ENCODE data around the gene ETV6.

Gene ETV6

DNA sequence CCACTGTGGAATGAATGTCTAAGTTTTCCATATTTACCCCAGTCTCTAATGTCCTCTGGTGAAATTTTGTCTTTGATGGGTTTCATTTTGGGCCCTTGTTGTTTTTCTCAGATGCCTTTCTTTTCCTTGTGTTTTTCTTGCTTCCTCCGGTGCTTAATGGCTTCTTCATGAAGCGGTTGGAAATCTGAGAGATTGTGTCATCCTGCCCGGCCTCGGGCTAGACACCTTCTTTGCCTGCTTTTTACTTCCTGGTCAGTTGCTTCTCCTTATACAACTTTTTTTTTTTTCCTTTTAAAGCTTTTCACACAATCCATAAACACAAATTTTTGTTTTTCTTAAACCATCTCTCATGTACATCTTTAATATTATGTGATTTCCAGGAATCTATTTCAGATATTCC, 7.1 kb downstream of the ETV6 start:
- TF ChIP-seq SIN3A (IDR thresholded peaks at IDR 0.05; ENCODE audit: borderline replicate concordance, insufficient read depth, low read length) (no peak), POLR2AphosphoS5 (IDR thresholded peaks at IDR 0.05; ENCODE audit: low read depth, low read length) (no peak), TAF1 (IDR thresholded peaks at IDR 0.05; ENCODE audit: borderline replicate concordance, insufficient read depth, low read length) (no peak), FOXP2 (optimal IDR thresholded peaks at IDR 0.05; ENCODE audit: borderline replicate concordance, extremely low read depth, extremely low read length, insufficient read depth) (no peak)
- TF ChIP-seq, protein P1, sequence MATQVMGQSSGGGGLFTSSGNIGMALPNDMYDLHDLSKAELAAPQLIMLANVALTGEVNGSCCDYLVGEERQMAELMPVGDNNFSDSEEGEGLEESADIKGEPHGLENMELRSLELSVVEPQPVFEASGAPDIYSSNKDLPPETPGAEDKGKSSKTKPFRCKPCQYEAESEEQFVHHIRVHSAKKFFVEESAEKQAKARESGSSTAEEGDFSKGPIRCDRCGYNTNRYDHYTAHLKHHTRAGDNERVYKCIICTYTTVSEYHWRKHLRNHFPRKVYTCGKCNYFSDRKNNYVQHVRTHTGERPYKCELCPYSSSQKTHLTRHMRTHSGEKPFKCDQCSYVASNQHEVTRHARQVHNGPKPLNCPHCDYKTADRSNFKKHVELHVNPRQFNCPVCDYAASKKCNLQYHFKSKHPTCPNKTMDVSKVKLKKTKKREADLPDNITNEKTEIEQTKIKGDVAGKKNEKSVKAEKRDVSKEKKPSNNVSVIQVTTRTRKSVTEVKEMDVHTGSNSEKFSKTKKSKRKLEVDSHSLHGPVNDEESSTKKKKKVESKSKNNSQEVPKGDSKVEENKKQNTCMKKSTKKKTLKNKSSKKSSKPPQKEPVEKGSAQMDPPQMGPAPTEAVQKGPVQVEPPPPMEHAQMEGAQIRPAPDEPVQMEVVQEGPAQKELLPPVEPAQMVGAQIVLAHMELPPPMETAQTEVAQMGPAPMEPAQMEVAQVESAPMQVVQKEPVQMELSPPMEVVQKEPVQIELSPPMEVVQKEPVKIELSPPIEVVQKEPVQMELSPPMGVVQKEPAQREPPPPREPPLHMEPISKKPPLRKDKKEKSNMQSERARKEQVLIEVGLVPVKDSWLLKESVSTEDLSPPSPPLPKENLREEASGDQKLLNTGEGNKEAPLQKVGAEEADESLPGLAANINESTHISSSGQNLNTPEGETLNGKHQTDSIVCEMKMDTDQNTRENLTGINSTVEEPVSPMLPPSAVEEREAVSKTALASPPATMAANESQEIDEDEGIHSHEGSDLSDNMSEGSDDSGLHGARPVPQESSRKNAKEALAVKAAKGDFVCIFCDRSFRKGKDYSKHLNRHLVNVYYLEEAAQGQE (IDR thresholded peaks at IDR 0.05; ENCODE audit: insufficient read depth in 1 of 2, low read depth in 2 of 2, low read length in 2 of 2), result no peak

GRCh38 chr12:11657511-11657910, 8.0 kb downstream of the ETV6 start:
- TF ChIP-seq, protein P1 (IDR thresholded peaks at IDR 0.05; ENCODE audit: insufficient read depth in 1 of 2, low read depth in 2 of 2, low read length in 2 of 2), result no peak
- TF ChIP-seq TAF1 (IDR thresholded peaks at IDR 0.05; ENCODE audit: borderline replicate concordance, insufficient read depth, low read length), result no peak
- TF ChIP-seq POLR2AphosphoS5 (IDR thresholded peaks at IDR 0.05; ENCODE audit: low read depth, low read length), result no peak
- TF ChIP-seq SIN3A (IDR thresholded peaks at IDR 0.05; ENCODE audit: borderline replicate concordance, insufficient read depth, low read length), result no peak
- TF ChIP-seq FOXP2 (optimal IDR thresholded peaks at IDR 0.05; ENCODE audit: borderline replicate concordance, extremely low read depth, extremely low read length, insufficient read depth), result no peak

- TF ChIP-seq, protein P1 (IDR thresholded peaks at IDR 0.05; ENCODE audit: insufficient read depth in 1 of 2, low read depth in 2 of 2, low read length in 2 of 2), result no peak
- TF ChIP-seq TAF1 (IDR thresholded peaks at IDR 0.05; ENCODE audit: borderline replicate concordance, insufficient read depth, low read length) (no peak), SIN3A (IDR thresholded peaks at IDR 0.05; ENCODE audit: borderline replicate concordance, insufficient read depth, low read length) (no peak), POLR2AphosphoS5 (IDR thresholded peaks at IDR 0.05; ENCODE audit: low read depth, low read length) (no peak)
Measured at GRCh38 chr12:11658791-11659190, 9.3 kb downstream of the ETV6 start.

- TF ChIP-seq SIN3A (IDR thresholded peaks at IDR 0.05; ENCODE audit: borderline replicate concordance, insufficient read depth, low read length) (no peak), FOXP2 (optimal IDR thresholded peaks at IDR 0.05; ENCODE audit: borderline replicate concordance, extremely low read depth, extremely low read length, insufficient read depth) (no peak), POLR2AphosphoS5 (IDR thresholded peaks at IDR 0.05; ENCODE audit: low read depth, low read length) (no peak), TAF1 (IDR thresholded peaks at IDR 0.05; ENCODE audit: borderline replicate concordance, insufficient read depth, low read length) (no peak)
- TF ChIP-seq, protein P1 (IDR thresholded peaks at IDR 0.05; ENCODE audit: insufficient read depth in 1 of 2, low read depth in 2 of 2, low read length in 2 of 2), result no peak
Measured at GRCh38 chr12:11660624-11661023, 11.2 kb downstream of the ETV6 start.

DNA sequence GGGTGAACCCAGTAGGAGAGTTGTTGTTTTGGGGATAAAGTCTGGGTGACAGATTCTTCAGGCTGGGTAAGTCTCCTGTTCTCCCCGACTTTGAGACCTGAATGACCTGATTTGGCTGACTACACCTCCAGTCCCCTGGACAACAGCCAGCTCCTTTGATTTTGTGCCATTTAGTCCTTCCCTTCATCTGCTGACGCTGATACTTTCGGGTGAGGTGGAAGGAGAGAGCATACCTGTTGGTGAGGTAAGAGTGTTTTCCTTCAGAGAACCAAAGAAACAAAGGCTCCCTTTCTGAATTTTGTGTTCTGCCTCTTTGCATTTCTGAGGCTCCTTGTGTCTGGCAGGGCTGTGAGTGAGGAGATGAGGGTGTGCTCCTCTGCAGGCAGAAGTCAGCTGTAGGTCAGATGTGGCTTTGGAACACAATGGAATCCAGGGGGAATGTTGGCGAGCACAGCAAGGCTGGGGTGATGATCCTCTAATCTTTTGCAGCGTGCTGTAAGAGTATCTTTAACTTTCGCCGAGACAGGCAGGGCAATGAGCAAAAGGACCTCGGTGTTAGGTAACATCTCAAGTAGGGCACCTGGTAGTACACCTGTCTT, 12.1 kb downstream of the ETV6 start:
- TF ChIP-seq FOXP2 (optimal IDR thresholded peaks at IDR 0.05; ENCODE audit: borderline replicate concordance, extremely low read depth, extremely low read length, insufficient read depth) (no peak), TAF1 (IDR thresholded peaks at IDR 0.05; ENCODE audit: borderline replicate concordance, insufficient read depth, low read length) (no peak), SIN3A (IDR thresholded peaks at IDR 0.05; ENCODE audit: borderline replicate concordance, insufficient read depth, low read length) (no peak), POLR2AphosphoS5 (IDR thresholded peaks at IDR 0.05; ENCODE audit: low read depth, low read length) (no peak)
- TF ChIP-seq, protein P1 (IDR thresholded peaks at IDR 0.05; ENCODE audit: insufficient read depth in 1 of 2, low read depth in 2 of 2, low read length in 2 of 2), result no peak
